Heart right ventricle (tissue), 16 donors: ENCODE data around the gene CD99L2. TPM values are rescaled to one million over a fixed set of nuclear protein-coding genes. Genes with fewer than 3 reads are reported as not detected.

Experiments
- ATAC-seq, 8 donors: fragments of 200-7000 bp; cut with Tn5 transposase; one replicate each; pipeline ENCODE4 v1.9.1; 2020; ENCODE audit warnings: mild to moderate bottlenecking in 8 of 8, moderate library complexity in 8 of 8, moderate number of reproducible peaks in 1 of 8
- DNase-seq, 2 donors: peaks; one replicate each; pipeline ENCODE4 v3.0.0-alpha.2; 2020
- H3K27ac ChIP-seq, 10 donors: fragments of 200-600 bp; sonication (generic) in 2 of 10; one replicate each; pipeline versions ENCODE4 v1.5.0 to v1.8.0; 2020 to 2022; ENCODE audit warnings: mild to moderate bottlenecking in 3 of 10
- H3K27me3 ChIP-seq, 7 donors: fragments of 200-600 bp; one replicate each; pipeline ENCODE4 v1.8.0; 2021 to 2022; ENCODE audit warnings: mild to moderate bottlenecking in 2 of 7
- H3K36me3 ChIP-seq, 9 donors: fragments of 200-600 bp; sonication (generic) in 1 of 9; one replicate each; pipeline versions ENCODE4 v1.5.0 to v1.8.0; 2020 to 2022; ENCODE audit warnings: mild to moderate bottlenecking in 2 of 9
- H3K4me1 ChIP-seq, 9 donors: fragments of 200-600 bp; sonication (generic) in 1 of 9; one replicate each; pipeline versions ENCODE4 v1.5.0 to v1.8.0; 2020 to 2022; ENCODE audit warnings: mild to moderate bottlenecking in 4 of 9
- H3K4me3 ChIP-seq, 10 donors: fragments of 200-600 bp; sonication (generic) in 2 of 10; one replicate each; pipeline versions ENCODE4 v1.5.0 to v1.8.0; 2020 to 2022; ENCODE audit warnings: mild to moderate bottlenecking in 7 of 10, moderate library complexity in 2 of 10
- H3K9me3 ChIP-seq, 11 donors: fragments of 200-600 bp in 10 of 11; sonication (generic) in 2 of 11; one replicate each; pipeline versions ENCODE4 v1.5.0 to v1.8.0; 2013 to 2022; ENCODE audit warnings: mild to moderate bottlenecking in 2 of 11, control low read depth in 1 of 11, moderate library complexity in 1 of 11
- CTCF ChIP-seq, 9 donors: fragments of 200-600 bp; sonication (generic) in 2 of 9; IDR thresholded peaks; one replicate each; pipeline versions ENCODE4 v1.5.0 to v1.8.0; 2021 to 2022; ENCODE audit warnings: antibody characterized with exemption in 9 of 9, mild to moderate bottlenecking in 5 of 9, moderate library complexity in 1 of 9
- WGBS, 2 donors: extraction: QIAGEN DNeasy Blood & Tissue Kit; methylation state at CpG; one replicate each; pipeline ENCODE4 v1.1.7; 2013; ENCODE audit warnings: inconsistent platforms in 1 of 2; 5-methylcytosine and 5-hydroxymethylcytosine counted together
- intact Hi-C, 10 donors: fragments of 100-400 bp; cut with DNase I; formaldehyde crosslinking; loops; one replicate each; pipeline versions ENCODE4 v1.11.1 to v1.14.2; 2022
- polyA plus RNA-seq, 2 donors: library from polyadenylated mRNA; stranded (reverse); fragments of 200-250 nt; gene quantifications; one replicate each; pipeline ENCODE4 v1.2.3, GENCODE V29; 2013
- total RNA-seq, 10 donors: library from RNA; stranded (reverse); fragmentation: NEBNext Ultra II Directional in 3 of 10; extraction: Animal tissue kit (Norgen Biotek cat#: 25700) in 3 of 10; gene quantifications; one replicate each; pipeline versions ENCODE4 v1.2.1 to v1.2.4, GENCODE V29; 2021 to 2023
- donor health status: Arrhythmogenic right ventricular cardiomyopathy.
- donor health status: ischemic (EF 13 %, LVEDD 7.1; RV severe dilation, severe dysfunction).
- donor health status: healthy with polysubstance abuse.
- donor health status: DM: no; HTN: yes; CAD: no.
- donor health status: DM: no; HTN: no; CAD: no.
- donor health status: ischemic (EF 25% LVEDD 6.9; RV normal size, moderate dysfunction).
- donor health status: ischemic (EF 25% LVEDD 5.7; RV mildly dilated, moderate dysfunction).
- donor health status: healthy.
- donor health status: DM: yes; HTN: yes; CAD: no.
- donor health status: Ischemic cardiomyopathy.
- donor health status: ischemic (EF 35%, LVEDD 5.7; RV mildly dilated, moderate dysfunction).
- donor health status: nonischemic (EF 11% LVEDD 7.7; RV severe dilation, severe dysfunction).
- donor health status: DM: yes; HTN: yes; CAD: no.
- donor health status: PGD.
- donor health status: ischemic (EF 29% LVEDD 5.4; RV normal size, mild dysfunction).
- donor health status: nonischemic (EF 23%, LVEDD 6.1; RV moderate dilation, normal function).

The CD99L2 gene
- total and polyA plus RNA-seq, 12 donors, result 32.6 to 122 (median 78.8) TPM

- DNase-seq (no peak), ATAC-seq (no peak)
- no peaks in the 10 kb centered on the region for H3K36me3 ChIP-seq
- no peak overlapping the region for H3K4me3 ChIP-seq
- H3K4me1 ChIP-seq, result peaks cover 0 to 55% (median 32%) of the 10 kb centered on the region in 9 donors
- intact Hi-C loops, result no loop called here
- no peaks in the 10 kb centered on the region for H3K9me3 ChIP-seq
- TF ChIP-seq CTCF (IDR thresholded peaks at IDR 0.05), result no peak
- peak overlapping the region in 5 of 10 donors; percentile 30 to 77 (median 46) for H3K27ac ChIP-seq
- 92 to 95% methylated on average over 8 of the region's 8 CpGs for WGBS, 2 donors
- no peaks in the 10 kb centered on the region for H3K27me3 ChIP-seq
These were observed 25.6 kb downstream of the CD99L2 start for GRCh38 chrX:150872773-150873336.

GRCh38 chrX:150871341-150871811 is 27.1 kb downstream of the CD99L2 start:
- DNase-seq (no peak), ATAC-seq (no peak)
- peak overlapping the region in 7 of 10 donors; percentile 32 to 68 (median 53) for H3K27ac ChIP-seq
- no peaks in the 10 kb centered on the region for H3K36me3 ChIP-seq
- no peaks in the 10 kb centered on the region for H3K27me3 ChIP-seq
- 60 to 61% methylated on average over 3 of the region's 3 CpGs for WGBS, 2 donors
- intact Hi-C loops, result no loop called here
- no peak overlapping the region for H3K4me3 ChIP-seq
- H3K4me1 ChIP-seq, result peaks cover 0 to 55% (median 32%) of the 10 kb centered on the region in 9 donors
- TF ChIP-seq CTCF (IDR thresholded peaks at IDR 0.05), result no peak
- no peaks in the 10 kb centered on the region for H3K9me3 ChIP-seq

GRCh38 chrX:150870487-150871340 is 27.8 kb downstream of the CD99L2 start:
- H3K4me3 ChIP-seq, result no peak overlapping the region
- H3K27me3 ChIP-seq, result no peaks in the 10 kb centered on the region
- TF ChIP-seq CTCF (IDR thresholded peaks at IDR 0.05), result no peak

GRCh38 chrX:150870029-150870428 is 28.4 kb downstream of the CD99L2 start:
- Histone ChIP-seq H3K27me3 (no peaks in the 10 kb centered on the region), H3K4me1 (peaks cover 0 to 55% (median 32%) of the 10 kb centered on the region in 9 donors), H3K36me3 (peaks cover 0 to 8% (median 0%) of the 10 kb centered on the region in 9 donors), H3K4me3 (no peak overlapping the region), H3K27ac (peak overlapping the region in 8 of 10 donors; percentile 32 to 68 (median 52)), H3K9me3 (no peaks in the 10 kb centered on the region)
- 46 to 69% methylated on average over 4 of the region's 4 CpGs for WGBS, 2 donors
- ATAC-seq, result peak in 4 of 8 donors; percentile 31 to 54 (median 34)
- TF ChIP-seq CTCF (IDR thresholded peaks at IDR 0.05), result no peak
- intact Hi-C loops, result no loop called here
- no peak for DNase-seq

More at GRCh38 chrX:150870487-150871340, 27.8 kb downstream of the CD99L2 start:
- 27 to 35% methylated on average over 7 of the region's 7 CpGs for WGBS, 2 donors
- DNase-seq (peak in 1 of 2 donors; percentile 3), ATAC-seq (peak in 6 of 8 donors; percentile 23 to 68 (median 53))
- no peaks in the 10 kb centered on the region for H3K9me3 ChIP-seq
- intact Hi-C loops, result no loop called here
- peaks cover 0 to 2% (median 0%) of the 10 kb centered on the region in 9 donors for H3K36me3 ChIP-seq
- peak overlapping the region in 8 of 10 donors; percentile 32 to 68 (median 52) for H3K27ac ChIP-seq
- peaks cover 0 to 55% (median 32%) of the 10 kb centered on the region in 9 donors for H3K4me1 ChIP-seq
